Skeletal muscle cell (primary cell): ENCODE results near the gene ZDHHC19.
"Not testable (repeated sequence)": the region's sequence is repeated elsewhere in the genome, so short reads cannot be mapped to it uniquely, and the experiment has no call there.

Experiments
- DNase-seq: peaks from one replicate; pipeline ENCODE4 v3.0.0-alpha.2; 2010; ENCODE audit warnings: low read depth
- H3K4me3 ChIP-seq: 2 replicates; pipeline ENCODE4 v1.5.1; 2011; ENCODE audit warnings: low read depth, mild to moderate bottlenecking, control low read depth, low read length, moderate library complexity

Gene ZDHHC19, protein sequence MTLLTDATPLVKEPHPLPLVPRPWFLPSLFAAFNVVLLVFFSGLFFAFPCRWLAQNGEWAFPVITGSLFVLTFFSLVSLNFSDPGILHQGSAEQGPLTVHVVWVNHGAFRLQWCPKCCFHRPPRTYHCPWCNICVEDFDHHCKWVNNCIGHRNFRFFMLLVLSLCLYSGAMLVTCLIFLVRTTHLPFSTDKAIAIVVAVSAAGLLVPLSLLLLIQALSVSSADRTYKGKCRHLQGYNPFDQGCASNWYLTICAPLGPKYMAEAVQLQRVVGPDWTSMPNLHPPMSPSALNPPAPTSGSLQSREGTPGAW

DNA sequence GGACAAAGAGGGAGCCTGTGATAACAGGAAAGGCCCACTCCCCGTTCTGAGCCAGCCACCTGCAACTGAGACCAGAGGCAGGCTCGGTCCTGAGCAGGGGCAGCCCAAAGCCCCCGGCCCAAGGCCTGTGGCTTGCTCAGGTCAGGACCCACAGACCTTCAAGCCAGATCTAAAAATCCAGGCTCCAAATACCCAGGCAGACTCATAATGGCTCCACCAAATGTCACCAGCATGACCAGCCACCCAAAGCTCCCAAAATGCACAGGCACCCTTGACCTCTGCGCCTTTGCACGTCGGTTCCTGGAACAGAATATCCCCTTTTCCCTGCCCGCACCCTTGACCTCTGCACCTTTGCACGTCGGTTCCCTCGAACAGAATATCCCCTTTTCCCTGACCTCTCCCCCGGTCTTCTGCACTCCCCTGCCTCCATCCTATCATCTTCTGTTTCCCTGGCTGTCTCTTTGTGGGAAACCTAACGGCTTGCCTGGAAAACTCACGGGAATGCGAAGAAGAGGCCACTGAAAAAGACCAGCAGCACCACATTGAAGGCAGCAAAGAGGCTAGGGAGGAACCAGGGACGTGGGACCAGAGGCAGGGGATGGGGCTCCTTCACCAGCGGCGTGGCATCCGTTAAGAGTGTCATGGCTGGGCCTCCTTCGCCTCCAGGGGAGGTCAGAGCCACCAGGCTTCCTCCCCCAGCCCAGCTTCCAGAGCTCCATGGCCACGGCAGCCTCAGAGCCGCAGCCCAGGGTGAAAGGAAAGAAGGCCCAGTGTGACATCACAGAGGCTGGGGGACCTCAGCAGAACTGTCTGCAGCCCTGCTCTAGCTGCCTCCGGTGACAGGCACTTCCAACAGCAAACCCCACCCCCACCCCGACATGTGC, at the start of gene ZDHHC19:
ZDHHC19 (minus strand) TSS at position 728 of the 884 bp plus-strand sequence; CDS start at position 643, 85 bp downstream.
- DNase-seq: no peak
- no peak within 1 kb of the TSS for H3K4me3 ChIP-seq

DNA sequence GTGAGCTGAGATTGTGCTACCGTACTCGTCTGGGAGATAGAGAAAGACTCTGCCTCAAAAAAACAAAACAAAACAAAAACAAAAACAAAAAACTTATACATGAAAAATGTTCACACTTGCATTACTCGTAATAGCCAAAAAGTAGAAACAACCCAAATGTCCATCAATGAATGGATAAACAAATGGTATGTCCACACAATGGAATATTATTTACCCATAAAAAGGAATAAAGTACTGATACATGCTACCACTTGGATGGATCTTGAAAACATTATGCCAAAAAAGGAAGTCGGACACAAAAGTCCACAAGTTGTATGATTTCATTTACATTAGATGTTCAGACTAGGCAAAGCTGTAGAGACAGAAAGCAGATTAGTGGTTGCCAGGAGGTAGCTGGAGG, 49.6 kb upstream of the ZDHHC19 start:
- H3K4me3 ChIP-seq: no peak overlapping the region

DNA sequence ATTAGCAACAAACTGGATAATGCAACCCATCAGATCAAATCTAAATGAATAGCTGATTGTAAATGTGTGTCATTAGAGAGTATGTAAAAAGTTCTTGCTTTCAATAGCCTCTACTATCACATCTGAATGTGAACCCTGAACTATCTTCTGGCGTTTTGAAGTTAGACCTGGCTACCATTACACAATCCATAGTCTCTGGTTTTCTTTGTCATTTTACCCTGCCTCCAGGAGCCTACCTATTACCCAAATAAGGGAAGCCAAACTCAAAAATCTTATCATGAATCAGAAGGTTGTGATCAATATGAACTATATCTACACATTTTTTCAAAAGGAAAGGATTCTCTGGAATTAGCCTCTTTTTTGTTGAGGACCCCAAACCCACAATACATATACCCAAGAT, 44.6 kb upstream of the ZDHHC19 start:
- no peak for DNase-seq

More for the DNA sequence above, 49.6 kb upstream of the ZDHHC19 start:
- DNase-seq: no peak

DNA sequence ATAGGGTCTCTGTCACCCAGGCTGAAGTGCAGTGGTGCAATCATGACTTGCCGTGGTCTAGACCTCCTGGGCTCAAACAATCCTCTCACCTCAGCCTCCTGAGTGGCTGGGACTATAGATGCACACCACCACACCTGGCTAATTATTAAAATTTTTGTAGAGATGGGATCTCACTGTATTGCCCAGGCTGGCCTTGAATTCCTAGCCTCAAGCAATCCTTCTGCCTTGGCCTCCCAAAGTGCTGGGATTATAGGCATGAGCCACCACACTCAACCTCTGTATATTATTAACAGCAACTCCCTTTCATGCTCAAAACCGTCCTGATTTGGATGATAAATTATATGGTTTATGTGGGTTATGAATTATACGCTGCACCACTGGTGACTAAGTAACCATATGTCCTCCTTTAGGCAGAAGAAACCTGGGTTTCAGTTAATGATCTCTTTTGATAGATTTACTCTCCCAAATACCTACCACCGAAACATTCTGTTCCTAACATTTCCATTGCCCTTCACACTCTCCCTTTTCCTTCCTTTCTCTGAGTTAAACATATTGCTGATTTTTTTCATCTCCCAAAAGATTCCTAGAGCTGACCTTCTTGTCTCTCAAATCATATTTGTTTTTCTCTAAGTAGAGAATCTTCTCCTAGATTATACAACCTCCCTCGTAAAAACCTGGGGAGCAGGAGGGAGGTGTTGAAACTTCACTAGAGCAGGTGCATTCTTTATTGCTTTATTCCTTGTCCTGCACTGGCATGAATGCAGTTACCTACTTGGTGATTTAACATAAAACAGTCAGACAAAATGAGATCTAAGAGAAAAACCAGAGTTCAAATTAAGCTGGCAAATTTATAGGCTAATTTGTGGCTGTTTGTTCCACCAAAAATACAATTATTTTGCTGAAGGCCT, 43.4 kb upstream of the ZDHHC19 start:
- H3K4me3 ChIP-seq: no peak overlapping the region
- no peak for DNase-seq

More for the DNA sequence above, 44.6 kb upstream of the ZDHHC19 start:
- H3K4me3 ChIP-seq: no peak overlapping the region

DNA sequence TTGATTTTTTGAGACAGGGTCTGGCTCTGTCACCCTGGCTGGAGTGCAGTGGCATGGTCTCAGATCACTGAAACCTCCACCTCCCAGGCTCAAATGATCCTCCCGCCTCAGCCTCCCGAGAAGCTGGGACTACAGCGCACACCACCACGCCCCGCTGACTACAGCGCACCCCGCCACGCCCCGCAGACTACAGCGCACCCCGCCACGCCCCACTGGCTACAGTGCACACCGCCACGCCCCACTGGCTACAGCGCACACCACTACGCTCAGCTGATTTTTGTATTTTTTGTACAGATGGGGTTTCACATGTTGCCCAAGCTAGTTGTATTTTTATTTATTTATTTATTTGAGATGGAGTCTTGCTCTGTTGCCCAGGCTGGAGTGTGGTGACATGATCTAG, 40.7 kb upstream of the ZDHHC19 start:
- no peak overlapping the region for H3K4me3 ChIP-seq
- DNase-seq: no peak

DNA sequence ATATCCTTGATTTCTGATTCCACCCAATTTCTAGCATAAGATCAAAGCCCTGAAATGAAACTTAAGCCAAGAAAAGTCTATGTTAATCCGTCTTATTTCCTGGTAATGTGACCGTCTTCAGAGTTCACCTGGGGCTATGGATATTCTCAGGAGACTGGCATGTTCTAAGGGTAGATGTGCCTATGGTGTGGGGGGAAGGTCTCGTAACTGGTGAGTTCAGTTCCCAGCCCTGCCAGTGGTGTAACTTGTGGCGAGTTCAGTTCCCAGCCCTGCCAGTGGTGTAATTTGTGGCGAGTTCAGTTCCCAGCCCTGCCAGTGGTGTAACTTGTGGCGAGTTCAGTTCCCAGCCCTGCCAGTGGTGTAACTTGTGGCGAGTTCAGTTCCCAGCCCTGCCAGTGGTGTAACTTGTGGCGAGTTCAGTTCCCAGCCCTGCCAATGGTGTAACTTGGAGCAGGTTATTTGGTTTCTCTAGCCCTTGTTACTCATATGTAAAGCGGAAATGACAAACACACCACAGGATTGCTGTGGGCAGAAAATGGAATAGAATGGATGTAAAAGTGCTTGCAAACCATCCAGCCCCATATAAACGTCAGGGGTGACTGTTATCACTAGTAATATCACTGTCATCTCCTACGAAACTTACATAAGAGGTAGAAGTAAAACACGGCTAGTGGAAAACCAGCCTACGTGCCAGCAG, 35.6 kb upstream of the ZDHHC19 start:
- H3K4me3 ChIP-seq: no peak overlapping the region
- no peak for DNase-seq

DNA sequence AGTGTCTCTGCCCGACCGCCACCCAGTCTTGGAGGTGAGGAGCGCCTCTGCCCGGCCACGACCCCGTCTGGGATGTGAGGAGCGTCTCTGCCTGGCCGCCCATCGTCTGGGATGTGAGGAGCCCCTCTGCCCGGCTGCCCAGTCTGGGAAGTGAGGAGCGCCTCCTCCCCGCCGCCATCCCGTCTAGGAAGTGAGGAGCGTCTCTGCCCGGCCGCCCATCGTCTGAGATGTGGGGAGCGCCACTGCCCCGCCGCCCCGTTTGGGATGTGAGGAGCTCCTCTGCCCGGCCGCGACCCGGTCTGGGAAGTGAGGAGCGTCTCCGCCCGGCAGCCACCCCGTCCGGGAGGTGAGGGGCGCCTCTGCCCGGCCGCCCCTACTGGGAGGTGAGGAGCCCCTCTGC, 33.0 kb upstream of the ZDHHC19 start:
- not testable (repeated sequence) for DNase-seq, H3K4me3 ChIP-seq

DNA sequence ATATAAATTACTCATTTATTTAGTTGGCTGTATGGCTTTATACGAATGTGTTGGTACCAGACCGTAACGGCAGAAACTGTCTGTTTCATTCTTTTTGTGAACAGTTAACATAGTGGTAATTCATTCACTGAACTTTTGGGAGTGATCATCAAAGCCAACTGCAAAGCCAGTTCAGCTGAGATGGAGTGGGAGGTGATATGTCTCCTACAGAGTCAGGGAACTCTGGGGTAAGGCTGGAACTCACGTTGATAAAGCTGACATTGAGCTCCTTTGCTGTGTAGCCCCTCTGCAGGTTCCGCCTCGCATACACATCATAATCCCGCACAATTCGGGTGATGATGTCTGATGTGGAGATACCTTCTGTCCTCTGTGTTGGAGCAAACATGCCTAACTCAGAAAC, 30.5 kb upstream of the ZDHHC19 start:
- H3K4me3 ChIP-seq: no peak overlapping the region
- DNase-seq: no peak

DNA sequence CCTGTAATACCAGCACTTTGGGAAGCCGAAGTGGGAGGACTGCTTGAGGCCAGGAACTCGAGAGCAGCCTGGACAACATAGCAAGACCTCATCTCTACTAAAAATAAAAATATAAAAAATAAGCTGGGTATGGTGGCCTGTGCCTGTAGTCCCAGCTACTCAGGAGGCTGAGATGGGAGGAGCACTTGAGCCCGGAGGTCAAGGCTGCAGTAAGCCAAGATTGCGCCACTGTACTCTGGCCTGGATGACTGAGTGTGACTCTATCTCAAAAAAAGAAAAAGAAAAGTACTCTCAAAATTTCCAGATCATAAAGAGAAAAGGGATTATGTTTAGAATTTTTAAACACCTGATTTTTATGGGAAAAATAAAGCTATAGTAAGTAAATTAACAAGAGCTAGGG, 29.2 kb upstream of the ZDHHC19 start:
- H3K4me3 ChIP-seq: no peak overlapping the region
- no peak for DNase-seq

DNA sequence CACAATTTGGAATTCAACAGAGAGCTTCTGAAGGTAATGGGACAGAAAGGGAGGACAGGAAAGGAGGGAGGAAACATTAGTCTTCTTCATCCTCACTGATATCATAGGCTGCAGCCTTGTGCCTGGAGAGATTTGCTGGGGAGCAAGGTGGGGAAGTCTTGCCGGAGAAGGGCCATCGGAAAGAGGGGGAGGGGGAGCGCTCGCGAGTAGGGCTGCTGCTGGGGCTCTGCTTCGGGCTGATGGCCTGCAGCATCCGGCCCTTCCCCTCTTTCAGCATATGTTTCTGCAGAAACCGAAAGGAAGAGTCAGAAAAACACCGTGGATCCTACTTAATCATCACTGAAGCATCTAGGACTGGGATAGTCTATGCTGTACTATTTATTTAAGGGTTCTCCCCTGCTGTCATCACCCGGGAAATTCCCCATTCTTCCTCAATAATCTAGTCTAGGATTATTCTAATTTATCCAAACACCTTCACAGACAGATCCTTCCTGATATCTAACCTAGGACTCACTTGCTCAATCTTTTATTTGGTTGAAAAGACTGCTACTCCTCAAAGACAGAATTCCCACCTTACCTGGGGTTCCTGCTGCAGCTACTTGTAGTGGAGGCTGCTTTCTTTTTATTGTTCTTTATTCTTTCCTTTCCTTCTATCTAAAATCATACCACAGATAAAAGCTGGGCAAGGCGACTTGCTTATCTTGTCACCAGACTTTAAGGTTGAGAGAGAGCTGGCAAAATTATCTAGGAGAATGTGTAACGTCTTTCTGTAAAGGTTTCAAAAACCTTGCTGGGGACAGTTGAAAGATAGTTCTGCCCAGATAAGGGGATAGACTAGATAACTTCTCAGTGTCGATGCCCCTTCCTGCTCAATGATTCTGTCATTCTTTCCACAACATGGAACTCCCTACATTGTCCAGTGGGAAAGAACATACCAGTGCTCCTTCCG, 27.7 kb upstream of the ZDHHC19 start:
- DNase-seq: no peak

DNA sequence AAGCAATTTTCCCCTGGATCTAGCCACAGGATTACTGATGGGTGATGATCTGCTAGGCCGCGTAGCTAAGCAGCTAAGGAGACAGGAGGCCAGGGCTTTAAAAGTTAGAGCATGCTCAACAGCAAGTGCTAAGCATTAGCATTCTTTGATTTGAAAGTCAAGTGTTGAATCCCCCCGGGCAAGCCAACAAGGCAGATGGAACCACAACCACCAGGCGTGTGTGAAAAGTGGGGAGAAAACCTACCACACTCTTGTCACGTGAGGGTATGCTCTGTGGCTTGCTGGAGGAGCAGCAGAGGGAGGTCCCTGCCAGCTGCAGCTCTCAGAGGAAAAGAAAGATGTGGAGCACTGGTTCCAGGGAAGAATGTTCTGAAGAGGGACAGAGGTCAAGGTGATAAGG, 26.0 kb upstream of the ZDHHC19 start:
- H3K4me3 ChIP-seq: no peak overlapping the region
- DNase-seq: no peak

More for the DNA sequence above, 27.7 kb upstream of the ZDHHC19 start:
- no peak overlapping the region for H3K4me3 ChIP-seq

DNA sequence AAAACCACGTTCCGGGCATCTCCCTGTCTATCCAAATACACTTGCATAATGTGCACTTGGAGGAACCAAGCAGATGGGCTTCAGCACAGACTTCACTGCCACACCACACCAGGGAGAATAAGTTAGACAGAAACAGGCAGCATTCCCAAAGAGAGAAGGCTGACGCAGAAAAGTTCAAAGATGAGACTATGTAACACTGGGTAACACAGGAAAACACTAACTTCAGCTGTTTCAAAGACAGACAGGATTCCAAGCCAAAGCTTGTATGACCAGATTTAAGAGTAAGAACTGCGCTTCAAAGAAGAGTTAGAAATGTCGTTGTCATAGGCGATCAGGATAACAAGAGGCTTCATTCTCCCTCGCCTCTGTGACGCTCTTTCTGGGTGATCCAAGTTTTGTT, 25.0 kb upstream of the ZDHHC19 start:
- DNase-seq: no peak
- no peak overlapping the region for H3K4me3 ChIP-seq

DNA sequence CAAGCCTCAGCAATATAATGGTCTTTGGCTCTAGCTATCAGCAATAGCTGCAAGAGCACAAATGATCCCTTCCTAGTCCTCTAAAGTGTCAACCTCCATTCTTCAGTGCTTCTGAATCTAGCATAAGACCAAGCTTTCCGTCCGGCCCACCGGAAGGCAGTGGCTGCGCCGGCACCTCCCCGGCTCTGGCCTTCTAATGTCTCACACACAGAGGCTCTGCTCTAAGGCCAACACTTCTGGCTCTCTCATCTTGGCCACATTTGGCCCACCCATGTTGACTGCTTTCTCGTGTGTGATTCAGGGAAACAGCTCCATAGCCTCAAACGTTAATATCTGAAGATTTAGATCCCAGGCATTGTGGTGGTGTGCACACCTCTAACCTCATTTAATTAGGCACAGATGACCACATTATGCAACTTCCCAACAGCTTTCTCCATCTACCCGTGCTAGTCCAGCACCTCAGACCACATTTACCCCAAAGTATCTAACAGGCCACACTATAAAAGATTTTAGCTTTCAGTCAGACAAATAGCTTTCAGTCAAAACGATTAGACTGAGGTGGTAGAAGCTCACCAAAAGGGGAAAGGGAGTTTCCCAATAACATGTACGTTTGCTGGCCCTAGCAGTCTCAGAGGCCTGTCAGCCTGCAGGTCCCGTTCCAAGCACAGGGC, 24.4 kb upstream of the ZDHHC19 start:
- DNase-seq: no peak
- no peak overlapping the region for H3K4me3 ChIP-seq

DNA sequence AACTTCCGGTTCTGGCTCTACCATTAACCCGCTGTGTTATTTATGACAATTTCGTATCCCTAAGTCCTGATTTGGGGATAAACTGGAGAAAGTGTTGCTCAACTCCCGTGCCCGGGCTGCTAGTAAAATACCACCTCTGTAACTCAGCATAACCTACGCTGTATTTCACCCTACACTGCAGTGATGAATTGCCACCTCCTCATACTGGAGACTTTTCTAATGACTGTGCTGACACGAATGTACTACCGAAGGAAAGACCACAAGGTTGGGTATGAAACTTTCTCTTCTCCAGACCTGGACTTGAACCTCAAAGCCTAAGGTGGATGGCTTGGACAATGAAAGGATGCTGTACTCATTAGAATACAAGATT, 21.7 kb upstream of the ZDHHC19 start:
- no peak for DNase-seq
- H3K4me3 ChIP-seq: no peak overlapping the region

DNA sequence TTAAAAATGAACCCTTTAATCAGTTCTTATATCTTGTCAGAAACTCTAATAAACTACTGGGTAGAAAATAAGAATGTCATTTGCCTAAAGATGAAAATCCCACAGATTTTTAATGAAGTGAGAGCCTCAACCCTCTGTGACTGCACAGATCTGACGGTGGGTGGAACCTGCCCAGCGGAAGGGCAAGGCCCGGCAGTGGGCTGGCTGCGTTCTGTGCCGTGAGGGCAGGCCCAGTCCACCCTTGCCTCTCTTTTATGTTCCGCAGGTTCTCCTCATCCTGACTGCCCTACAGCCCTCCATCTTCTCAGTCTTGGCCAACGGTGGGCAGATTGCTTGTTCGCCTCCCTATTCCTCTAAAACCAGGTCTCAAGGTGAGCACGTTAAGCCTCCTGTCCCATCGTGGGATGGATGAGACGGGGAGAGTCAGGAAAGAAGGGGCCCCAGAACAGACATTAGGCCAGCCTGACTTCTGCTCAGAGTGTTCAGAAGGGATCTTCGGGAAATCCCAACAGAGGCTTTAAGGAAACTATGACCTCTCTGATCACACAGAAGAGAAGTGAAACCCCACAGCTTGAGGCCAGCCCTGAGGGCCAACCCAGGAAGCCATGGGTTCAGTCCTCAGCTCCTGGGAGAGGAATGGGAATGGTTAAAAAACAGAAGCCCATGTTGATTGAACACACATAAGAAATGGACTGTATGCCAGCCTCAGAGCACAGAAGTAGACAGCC, 21.1 kb upstream of the ZDHHC19 start:
- DNase-seq: no peak
- H3K4me3 ChIP-seq: no peak overlapping the region

DNA sequence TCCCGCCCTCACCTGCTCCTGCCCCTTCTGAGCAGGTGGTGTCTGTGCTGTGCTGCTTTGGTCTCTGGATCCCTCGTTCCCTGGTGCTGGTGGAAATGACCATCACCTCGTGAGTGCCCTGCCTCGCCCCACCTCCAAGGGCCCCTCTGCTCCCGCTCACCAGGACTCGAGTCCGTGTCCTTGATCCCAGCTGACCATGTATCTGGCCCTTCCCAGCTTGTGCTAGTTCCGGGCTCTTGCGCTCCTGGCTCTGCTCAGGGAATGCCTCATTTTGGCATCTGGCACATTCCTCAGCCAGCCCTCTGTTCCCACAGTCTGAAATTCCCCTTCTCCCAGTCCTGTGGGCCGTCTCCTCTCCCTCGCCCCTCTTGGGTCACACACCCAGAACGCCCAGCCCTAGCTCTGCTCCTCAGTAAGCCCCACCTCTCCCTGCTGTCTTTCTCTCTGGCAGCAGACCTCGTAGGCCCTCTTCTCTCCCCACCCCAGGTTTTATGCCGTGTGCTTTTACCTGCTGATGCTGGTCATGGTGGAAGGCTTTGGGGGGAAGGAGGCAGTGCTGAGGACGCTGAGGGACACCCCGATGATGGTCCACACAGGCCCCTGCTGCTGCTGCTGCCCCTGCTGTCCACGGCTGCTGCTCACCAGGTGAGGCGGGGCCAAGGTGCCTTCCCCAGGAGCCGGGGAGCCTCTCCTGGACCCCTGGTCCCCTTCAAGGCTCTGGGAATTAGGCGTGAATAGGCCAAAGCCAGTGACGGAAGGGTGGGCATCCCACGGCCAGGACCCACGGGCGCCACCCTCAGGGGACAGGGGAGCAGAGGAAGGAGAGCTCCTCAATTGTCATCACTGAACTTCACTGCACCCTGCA, 16.7 kb upstream of the ZDHHC19 start:
- H3K4me3 ChIP-seq: no peak overlapping the region
- DNase-seq: no peak
